ENCODE measurements around the gene ATG10.

- TF ChIP-seq, protein P1, sequence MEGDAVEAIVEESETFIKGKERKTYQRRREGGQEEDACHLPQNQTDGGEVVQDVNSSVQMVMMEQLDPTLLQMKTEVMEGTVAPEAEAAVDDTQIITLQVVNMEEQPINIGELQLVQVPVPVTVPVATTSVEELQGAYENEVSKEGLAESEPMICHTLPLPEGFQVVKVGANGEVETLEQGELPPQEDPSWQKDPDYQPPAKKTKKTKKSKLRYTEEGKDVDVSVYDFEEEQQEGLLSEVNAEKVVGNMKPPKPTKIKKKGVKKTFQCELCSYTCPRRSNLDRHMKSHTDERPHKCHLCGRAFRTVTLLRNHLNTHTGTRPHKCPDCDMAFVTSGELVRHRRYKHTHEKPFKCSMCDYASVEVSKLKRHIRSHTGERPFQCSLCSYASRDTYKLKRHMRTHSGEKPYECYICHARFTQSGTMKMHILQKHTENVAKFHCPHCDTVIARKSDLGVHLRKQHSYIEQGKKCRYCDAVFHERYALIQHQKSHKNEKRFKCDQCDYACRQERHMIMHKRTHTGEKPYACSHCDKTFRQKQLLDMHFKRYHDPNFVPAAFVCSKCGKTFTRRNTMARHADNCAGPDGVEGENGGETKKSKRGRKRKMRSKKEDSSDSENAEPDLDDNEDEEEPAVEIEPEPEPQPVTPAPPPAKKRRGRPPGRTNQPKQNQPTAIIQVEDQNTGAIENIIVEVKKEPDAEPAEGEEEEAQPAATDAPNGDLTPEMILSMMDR (conservative IDR thresholded peaks at IDR 0.05; ENCODE audit: low read depth in 2 of 2) = no peak
- TF ChIP-seq EZH2phosphoT487 (IDR thresholded peaks at IDR 0.05; ENCODE audit: unreplicated experiment) = no peak
- no peak for TF ChIP-seq ETS1 (IDR thresholded peaks at IDR 0.05)
- TF ChIP-seq POLR2AphosphoS5 (IDR thresholded peaks at IDR 0.05; ENCODE audit: low read depth) = no peak
- no peak for TF ChIP-seq CREB1 (CRISPR knock-in tag; IDR thresholded peaks at IDR 0.05; ENCODE audit: low read depth)
- no peak for TF ChIP-seq EZH2 (IDR thresholded peaks at IDR 0.05; ENCODE audit: low read depth, unreplicated experiment)
- TF ChIP-seq REST (IDR thresholded peaks at IDR 0.05; ENCODE audit: unreplicated experiment) = no peak
- TF ChIP-seq JUNB (IDR thresholded peaks at IDR 0.05; ENCODE audit: unreplicated experiment) = no peak
Measured at GRCh38 chr5:81922854-81923279, 49.0 kb upstream of the ATG10 start.
